DOHH2 (cell line): Measurements from ENCODE around the gene ATP13A1.

Experiments
- EZH2phosphoT487 ChIP-seq: fragments of 200-600 bp; sonication (generic); IDR thresholded peaks from 2 replicates; pipeline ENCODE4 v1.6.1; 2017; ENCODE audit warnings: borderline replicate concordance, mild to moderate bottlenecking, antibody characterized with exemption, low read length, moderate library complexity, mixed read lengths
- TF ChIP-seq, protein P1 (sequence below): fragments of 200-600 bp; sonication (generic); IDR thresholded peaks from one replicate; pipeline ENCODE4 v1.5.1; 2014; ENCODE audit warnings: antibody characterized with exemption, mild to moderate bottlenecking, low read depth, low read length; ENCODE audit not compliant: poor library complexity, severe bottlenecking

- TF ChIP-seq, protein P1, sequence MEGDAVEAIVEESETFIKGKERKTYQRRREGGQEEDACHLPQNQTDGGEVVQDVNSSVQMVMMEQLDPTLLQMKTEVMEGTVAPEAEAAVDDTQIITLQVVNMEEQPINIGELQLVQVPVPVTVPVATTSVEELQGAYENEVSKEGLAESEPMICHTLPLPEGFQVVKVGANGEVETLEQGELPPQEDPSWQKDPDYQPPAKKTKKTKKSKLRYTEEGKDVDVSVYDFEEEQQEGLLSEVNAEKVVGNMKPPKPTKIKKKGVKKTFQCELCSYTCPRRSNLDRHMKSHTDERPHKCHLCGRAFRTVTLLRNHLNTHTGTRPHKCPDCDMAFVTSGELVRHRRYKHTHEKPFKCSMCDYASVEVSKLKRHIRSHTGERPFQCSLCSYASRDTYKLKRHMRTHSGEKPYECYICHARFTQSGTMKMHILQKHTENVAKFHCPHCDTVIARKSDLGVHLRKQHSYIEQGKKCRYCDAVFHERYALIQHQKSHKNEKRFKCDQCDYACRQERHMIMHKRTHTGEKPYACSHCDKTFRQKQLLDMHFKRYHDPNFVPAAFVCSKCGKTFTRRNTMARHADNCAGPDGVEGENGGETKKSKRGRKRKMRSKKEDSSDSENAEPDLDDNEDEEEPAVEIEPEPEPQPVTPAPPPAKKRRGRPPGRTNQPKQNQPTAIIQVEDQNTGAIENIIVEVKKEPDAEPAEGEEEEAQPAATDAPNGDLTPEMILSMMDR, result no peak
- TF ChIP-seq EZH2phosphoT487, result no peak
Observed at GRCh38 chr19:19647037-19647835, 16.2 kb downstream of the ATP13A1 start.
